HCT116 (cell line): Measurements from ENCODE around the gene SLC6A19. TPM values are rescaled to one million over a fixed set of nuclear protein-coding genes. Genes with fewer than 3 reads are reported as not detected.

Source experiments
- ATAC-seq: fragments of 200-7000 bp; cut with Tn5 transposase; 2 replicates; pipeline ENCODE4 v1.9.1; 2020; ENCODE audit warnings: mild to moderate bottlenecking, moderate library complexity
- BruUV-seq: library from RNA; stranded (reverse); fragments of 400-500 nt; replicated peaks from 2 replicates; lab custom pipeline; 2021; lab: Mats Ljungman, UMichigan
- CTCF ChIA-PET: fragments of 300-600 bp; sonication (Branson Sonifier 250); formaldehyde crosslinking; loops from one replicate; lab custom pipeline; 2021; ENCODE audit warnings: antibody characterized with exemption; lab: Charles Lee
- POLR2A ChIA-PET: fragments of 300-600, 350-600 bp; sonication (Branson Sonifier 250); formaldehyde crosslinking; loops from one replicate; lab custom pipeline; 2021; ENCODE audit warnings: antibody characterized with exemption; lab: Charles Lee
- RAD21 ChIA-PET, 2 experiments: fragments of 300-600 bp; sonication (Branson Sonifier 250); formaldehyde crosslinking; loops; one replicate each; lab custom pipeline; 2023; ENCODE audit warnings: low total read pairs in 2 of 2; ENCODE audit not compliant: uncharacterized antibody in 2 of 2, unreplicated experiment in 2 of 2, low non-redundant PET in 1 of 2; lab: Charles Lee
- DNase-seq: peaks from one replicate; pipeline ENCODE4 v3.0.0-alpha.2; 2010; ENCODE audit warnings: low read depth, low spot score
- H2AFZ ChIP-seq: fragments of 200-600 bp; shearing (Covaris generic), sonication (generic); 2 replicates; pipeline ENCODE4 v1.6.1; 2017; ENCODE audit warnings: low read depth, mixed run types, mixed read lengths, antibody characterized with exemption, low read length; ENCODE audit not compliant: poor library complexity, severe bottlenecking
- H3K27ac ChIP-seq: 2 replicates; pipeline ENCODE4 v1.5.1; 2012; ENCODE audit warnings: low read depth, low read length
- H3K27me3 ChIP-seq: fragments of 200-600 bp; sonication (generic); 2 replicates; pipeline ENCODE4 v1.6.1; 2016; ENCODE audit warnings: mixed run types, low read length, mixed read lengths; ENCODE audit not compliant: insufficient read depth
- H3K36me3 ChIP-seq, 2 experiments: fragments of 200-500 bp in 1 of 2; fragments of 200-600 bp in 1 of 2; sonication (Bioruptor generic) in 1 of 2; sonication (generic) in 1 of 2; 2 replicates each; pipeline versions ENCODE4 v1.5.1 to v1.6.1; 2014 to 2016; ENCODE audit warnings: low read length in 2 of 2, inconsistent platforms in 1 of 2, mixed read lengths in 1 of 2, mixed run types in 1 of 2; ENCODE audit not compliant: insufficient read depth in 2 of 2, control insufficient read depth in 1 of 2
- H3K4me1 ChIP-seq, 2 experiments: fragments of 200-600 bp in 1 of 2; sonication (generic) in 1 of 2; 2 replicates each; pipeline versions ENCODE4 v1.5.1 to v1.6.1; 2012 to 2017; ENCODE audit warnings: low read length in 2 of 2, inconsistent platforms in 1 of 2, mild to moderate bottlenecking in 1 of 2, mixed read lengths in 1 of 2, mixed run types in 1 of 2, moderate library complexity in 1 of 2; ENCODE audit not compliant: insufficient read depth in 2 of 2, control insufficient read depth in 1 of 2
- H3K4me2 ChIP-seq: fragments of 200-600 bp; sonication (generic); 2 replicates; pipeline ENCODE4 v1.6.1; 2017; ENCODE audit warnings: mixed run types, low read length, mixed read lengths
- H3K4me3 ChIP-seq, 2 experiments: fragments of 200-600 bp in 1 of 2; sonication (generic) in 1 of 2; replicated peaks in 1 of 2; 2 replicates each; pipeline ENCODE4 v1.5.1; 2011 to 2016; ENCODE audit warnings: low read length in 2 of 2, control low read depth in 1 of 2, low read depth in 1 of 2, mild to moderate bottlenecking in 1 of 2, mixed read lengths in 1 of 2, mixed run types in 1 of 2
- H3K79me2 ChIP-seq: fragments of 200-600 bp; sonication (generic); 2 replicates; pipeline ENCODE4 v1.6.1; 2017; ENCODE audit warnings: mild to moderate bottlenecking, mixed run types, low read length, moderate library complexity, mixed read lengths; ENCODE audit not compliant: insufficient read depth
- H3K9ac ChIP-seq: fragments of 200-600 bp; sonication (generic); 2 replicates; pipeline ENCODE4 v1.6.1; 2016; ENCODE audit warnings: low read length, mixed read lengths
- H3K9me2 ChIP-seq: fragments of 200-600 bp; sonication (generic), shearing (Covaris generic); 2 replicates; pipeline ENCODE4 v1.6.1; 2017; ENCODE audit warnings: mixed run types, mild to moderate bottlenecking, moderate library complexity; ENCODE audit not compliant: insufficient read depth
- H3K9me3 ChIP-seq, 2 experiments: fragments of 200-500 bp in 1 of 2; fragments of 200-600 bp in 1 of 2; sonication (Bioruptor generic) in 1 of 2; sonication (generic) in 1 of 2; 2 replicates each; pipeline ENCODE4 v1.6.1; 2014 to 2017; ENCODE audit warnings: low read length in 2 of 2, mixed read lengths in 2 of 2, inconsistent platforms in 1 of 2, low read depth in 1 of 2, mild to moderate bottlenecking in 1 of 2, mixed run types in 1 of 2, moderate library complexity in 1 of 2; ENCODE audit not compliant: control insufficient read depth in 1 of 2, insufficient read depth in 1 of 2
- H4K20me1 ChIP-seq: fragments of 200-600 bp; sonication (generic), shearing (Covaris generic); 2 replicates; pipeline ENCODE4 v1.6.1; 2017; ENCODE audit warnings: mixed run types, mild to moderate bottlenecking, moderate library complexity; ENCODE audit not compliant: insufficient read depth
- CBX3 ChIP-seq: IDR thresholded peaks from 2 replicates; pipeline ENCODE4 v1.6.1; 2012; ENCODE audit warnings: low read depth
- CEBPB ChIP-seq: IDR thresholded peaks from 2 replicates; pipeline ENCODE4 v1.6.1; 2012; ENCODE audit warnings: low read depth
- EGR1 ChIP-seq: IDR thresholded peaks from 2 replicates; pipeline ENCODE4 v1.6.1; 2012; ENCODE audit warnings: low read depth
- ELF1 ChIP-seq: IDR thresholded peaks from 2 replicates; pipeline ENCODE4 v1.6.1; 2012; ENCODE audit warnings: low read depth, borderline replicate concordance
- EZH2 ChIP-seq: fragments of 200-600 bp; sonication (generic); IDR thresholded peaks from 2 replicates; pipeline ENCODE4 v1.6.1; 2017; ENCODE audit warnings: antibody characterized with exemption, mixed run types
- FOSL1 ChIP-seq: IDR thresholded peaks from 2 replicates; pipeline ENCODE4 v1.6.1; 2012; ENCODE audit warnings: low read depth
- JUND ChIP-seq: IDR thresholded peaks from 2 replicates; pipeline ENCODE4 v1.6.1; 2012
- POLR2A ChIP-seq: IDR thresholded peaks from 2 replicates; pipeline ENCODE4 v1.7.0; 2011; ENCODE audit warnings: borderline replicate concordance; ENCODE audit not compliant: insufficient read depth, insufficient read length; ENCODE audit errors: extremely low read depth
- SIN3A ChIP-seq: IDR thresholded peaks from 2 replicates; pipeline ENCODE4 v1.6.1; 2012; ENCODE audit warnings: low read depth
- SP1 ChIP-seq: IDR thresholded peaks from 2 replicates; pipeline ENCODE4 v1.6.1; 2012; ENCODE audit warnings: low read depth
- TCF7L2 ChIP-seq: IDR thresholded peaks from 2 replicates; pipeline ENCODE4 v1.7.0; 2011; ENCODE audit warnings: borderline replicate concordance, inconsistent platforms; ENCODE audit not compliant: insufficient read depth, insufficient read length; ENCODE audit errors: extremely low read depth
- YY1 ChIP-seq: IDR thresholded peaks from 2 replicates; pipeline ENCODE4 v1.6.1; 2011; ENCODE audit warnings: low read length, low read depth, moderate library complexity, mild to moderate bottlenecking; ENCODE audit not compliant: insufficient replicate concordance; ENCODE audit errors: extremely low read depth
- ZBTB33 ChIP-seq: IDR thresholded peaks from 2 replicates; pipeline ENCODE4 v1.6.1; 2011; ENCODE audit warnings: mild to moderate bottlenecking, low read length, moderate library complexity; ENCODE audit not compliant: insufficient replicate concordance; ENCODE audit errors: extremely low read depth
- ZFX ChIP-seq: fragments of 450-650 bp; IDR thresholded peaks from 2 replicates; pipeline ENCODE4 v1.6.1; 2017
- intact Hi-C: fragments of 100-400 bp; cut with micrococcal nuclease; formaldehyde crosslinking; loops from 2 replicates; pipeline ENCODE4 v1.10.0; 2022
- total RNA-seq: library from RNA; stranded (reverse); gene quantifications from one replicate; pipeline ENCODE4 v1.2.1, GENCODE V29; 2021; ENCODE audit not compliant: unreplicated experiment
- TF ChIP-seq, protein P1 (sequence below), 3 experiments: fragments of 200-600 bp in 1 of 3; sonication (generic) in 1 of 3; IDR thresholded peaks in 2 of 3; conservative IDR thresholded peaks in 1 of 3; 2 replicates each; pipeline ENCODE4 v1.5.1; 2012 to 2017; ENCODE audit warnings: low read depth in 2 of 3, low read length in 2 of 3, antibody characterized with exemption in 1 of 3, borderline replicate concordance in 1 of 3, control low read depth in 1 of 3, mild to moderate bottlenecking in 1 of 3, mixed read lengths in 1 of 3, mixed run types in 1 of 3, moderate library complexity in 1 of 3; ENCODE audit not compliant: insufficient read depth in 1 of 3

The SLC6A19 gene
- total RNA-seq, 1 experiment from 2014 or later: not detected

DNA sequence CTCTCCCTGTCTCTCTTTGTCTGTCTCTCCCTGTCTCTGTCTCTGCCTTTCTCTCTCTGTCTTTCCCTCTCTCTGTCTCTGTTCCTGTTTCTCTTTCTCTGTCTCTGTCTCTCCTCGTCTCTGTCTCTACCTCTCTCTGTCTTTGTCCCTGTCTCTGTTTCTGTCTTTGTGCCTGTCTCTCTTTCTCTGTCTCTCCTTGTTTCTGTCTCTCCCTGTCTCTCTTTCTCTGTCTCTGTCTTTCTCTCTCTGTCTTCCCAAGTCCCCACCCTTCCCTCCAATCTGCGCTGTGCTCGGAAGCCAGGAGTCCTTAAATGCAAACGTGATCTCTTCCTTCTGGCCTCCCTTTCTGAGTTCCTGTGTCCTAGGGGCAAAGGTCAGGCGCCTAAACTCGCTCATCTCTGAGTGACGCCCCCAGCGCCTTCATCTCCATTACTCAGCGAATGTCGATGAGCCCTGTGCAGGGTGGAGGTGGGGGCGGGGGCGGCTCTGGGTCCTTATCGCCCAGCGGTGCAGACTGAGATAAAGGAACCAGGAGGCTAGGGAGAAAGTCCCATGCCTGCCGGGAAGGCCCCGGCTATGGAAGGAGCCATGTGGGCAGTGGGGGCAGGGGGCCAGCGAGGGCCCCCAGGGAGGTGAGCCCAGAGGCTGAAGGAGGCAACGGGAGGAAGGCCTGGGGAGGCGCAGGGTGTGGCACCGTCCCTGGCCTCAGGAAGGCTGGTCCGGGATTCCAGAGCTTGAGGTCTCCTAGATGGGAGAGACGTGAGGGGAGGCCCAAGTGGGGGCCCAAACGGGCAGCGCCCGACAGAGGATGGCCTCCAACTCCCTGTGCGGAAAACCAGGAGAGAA is 1.5 kb upstream of the SLC6A19 start:
- no TSS peak for BruUV-seq
- H3K27me3 ChIP-seq: peaks cover 11% of the 10 kb centered on the region; the same call in 1 of the 2 replicates

DNA sequence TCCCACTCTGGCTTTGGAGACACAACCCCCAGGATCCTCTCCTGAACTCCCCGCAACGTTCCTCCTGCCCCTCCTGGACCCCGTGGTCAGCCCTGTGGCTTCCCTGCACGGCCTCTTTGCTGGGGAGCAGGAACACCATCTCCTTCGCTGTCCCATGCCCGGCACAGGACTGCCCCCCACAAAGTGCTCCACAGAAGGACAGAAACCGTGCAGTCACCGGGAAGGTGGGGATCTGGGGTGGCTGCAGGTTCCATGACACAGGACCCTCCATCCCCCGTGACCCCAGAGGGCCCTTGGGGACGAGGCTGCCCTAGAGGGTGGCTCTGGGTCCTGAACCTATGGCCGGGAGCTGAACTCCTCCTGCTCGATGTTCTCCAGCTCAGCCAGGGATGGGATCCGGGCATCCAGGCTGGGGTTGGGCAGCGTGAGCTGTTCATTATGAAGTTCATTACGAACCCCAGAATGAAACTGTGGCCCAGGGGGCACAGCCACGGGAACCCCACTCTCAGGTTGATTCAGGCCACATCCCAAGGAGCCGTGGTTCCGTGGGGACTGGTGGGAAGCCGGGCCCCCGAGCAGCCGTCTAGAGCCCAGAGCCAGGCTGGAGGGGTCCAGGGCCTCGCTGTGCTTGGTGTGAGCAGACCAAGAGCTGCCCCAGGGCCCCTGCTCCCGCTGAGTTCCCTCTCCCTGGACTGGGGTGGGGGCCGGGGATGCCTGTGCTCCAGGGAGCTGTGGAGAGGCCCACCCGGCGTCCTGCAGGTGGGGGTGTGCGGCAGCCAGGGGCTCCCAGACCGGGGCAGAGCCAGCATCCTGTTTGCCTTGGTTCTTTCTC is 684 bp upstream of the SLC6A19 start:
- H4K20me1 ChIP-seq: no peaks in the 10 kb centered on the region
- no peak overlapping the region for H3K9ac ChIP-seq
- H3K9me3 ChIP-seq: no peaks in the 10 kb centered on the region
- no peak overlapping the region for H2AFZ ChIP-seq
- H3K27ac ChIP-seq: no peak overlapping the region
- no peaks in the 10 kb centered on the region for H3K36me3 ChIP-seq
- ChIA-PET POLR2A (no interaction called here), CTCF (no interaction called here), RAD21 (no interaction called here)
- H3K79me2 ChIP-seq: no peaks in the 10 kb centered on the region
- H3K4me3 ChIP-seq: no peak overlapping the region
- H3K4me1 ChIP-seq: 0 out of 4 replicates have a peak, but pooled peaks cover 0 to 3% of the 10 kb centered on the region in 2 experiments
- H3K9me2 ChIP-seq: no peaks in the 10 kb centered on the region
- no peak for DNase-seq
- no TSS peak for BruUV-seq
- intact Hi-C loops: no loop called here
- ATAC-seq: no peak
- H3K4me2 ChIP-seq: no peak overlapping the region
- H3K27me3 ChIP-seq: peaks cover 11% of the 10 kb centered on the region; the same call in 1 of the 2 replicates
- TF ChIP-seq SP1 (no peak), EZH2 (no peak), CBX3 (no peak), SIN3A (no peak), ELF1 (no peak), ZBTB33 (no peak), POLR2A (no peak), YY1 (no peak), EGR1 (no peak), FOSL1 (no peak), ZFX (no peak), TCF7L2 (no peak), CEBPB (no peak)
- TF ChIP-seq, protein P1, sequence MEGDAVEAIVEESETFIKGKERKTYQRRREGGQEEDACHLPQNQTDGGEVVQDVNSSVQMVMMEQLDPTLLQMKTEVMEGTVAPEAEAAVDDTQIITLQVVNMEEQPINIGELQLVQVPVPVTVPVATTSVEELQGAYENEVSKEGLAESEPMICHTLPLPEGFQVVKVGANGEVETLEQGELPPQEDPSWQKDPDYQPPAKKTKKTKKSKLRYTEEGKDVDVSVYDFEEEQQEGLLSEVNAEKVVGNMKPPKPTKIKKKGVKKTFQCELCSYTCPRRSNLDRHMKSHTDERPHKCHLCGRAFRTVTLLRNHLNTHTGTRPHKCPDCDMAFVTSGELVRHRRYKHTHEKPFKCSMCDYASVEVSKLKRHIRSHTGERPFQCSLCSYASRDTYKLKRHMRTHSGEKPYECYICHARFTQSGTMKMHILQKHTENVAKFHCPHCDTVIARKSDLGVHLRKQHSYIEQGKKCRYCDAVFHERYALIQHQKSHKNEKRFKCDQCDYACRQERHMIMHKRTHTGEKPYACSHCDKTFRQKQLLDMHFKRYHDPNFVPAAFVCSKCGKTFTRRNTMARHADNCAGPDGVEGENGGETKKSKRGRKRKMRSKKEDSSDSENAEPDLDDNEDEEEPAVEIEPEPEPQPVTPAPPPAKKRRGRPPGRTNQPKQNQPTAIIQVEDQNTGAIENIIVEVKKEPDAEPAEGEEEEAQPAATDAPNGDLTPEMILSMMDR (IDR thresholded peaks at IDR 0.05 in 2 of 3, conservative IDR thresholded peaks at IDR 0.05 in 1 of 3; ENCODE audit: borderline replicate concordance in 1 of 3, insufficient read depth in 1 of 3, low read depth in 2 of 3, low read length in 2 of 3): no peak

More for the DNA sequence above, 1.5 kb upstream of the SLC6A19 start:
- ChIA-PET RAD21 (no interaction called here), POLR2A (no interaction called here), CTCF (no interaction called here)
- no peaks in the 10 kb centered on the region for H3K9me2 ChIP-seq
- H2AFZ ChIP-seq: no peak overlapping the region
- DNase-seq (no peak), ATAC-seq (no peak)
- H3K4me2 ChIP-seq: no peak overlapping the region
- no peaks in the 10 kb centered on the region for H3K9me3 ChIP-seq
- H3K27ac ChIP-seq: no peak overlapping the region
- H4K20me1 ChIP-seq: no peaks in the 10 kb centered on the region
- intact Hi-C loops: no loop called here
- no peaks in the 10 kb centered on the region for H3K36me3 ChIP-seq
- no peak for TF ChIP-seq JUND
- no peak overlapping the region for H3K9ac ChIP-seq
- H3K4me1 ChIP-seq: 0 out of 4 replicates have a peak, but pooled peaks cover 0 to 3% of the 10 kb centered on the region in 2 experiments
- no peaks in the 10 kb centered on the region for H3K79me2 ChIP-seq
- H3K4me3 ChIP-seq: no peak overlapping the region
